ENCODE results near the gene NECTIN2. TPM values are rescaled to one million over a fixed set of nuclear protein-coding genes. Genes with fewer than 3 reads are reported as not detected.
"Not testable (repeated sequence)": the region's sequence is repeated elsewhere in the genome, so short reads cannot be mapped to it uniquely, and the experiment has no call there.

The NECTIN2 gene
- total and polyA plus RNA-seq, 2 experiments from 2014 or later: 193 to 307 TPM

GRCh38 chr19:44912854-44913253 lies 66.8 kb downstream of the NECTIN2 start:
- Histone ChIP-seq H3K27ac (no peak overlapping the region), H3K4me2 (no peak overlapping the region), H3K36me3 (replicated peaks; ENCODE audit: insufficient read depth, low read depth) (no peaks in the 10 kb centered on the region), H3K9me3 (ENCODE audit: low read depth) (no peaks in the 10 kb centered on the region), H3K4me3 (no peak overlapping the region), H3K27me3 (no peaks in the 10 kb centered on the region), H4K20me1 (ENCODE audit: insufficient read depth, poor library complexity, severe bottlenecking) (no peaks in the 10 kb centered on the region), H3K79me2 (no peaks in the 10 kb centered on the region), H2AFZ (no peak overlapping the region), H3K9me2 (replicated peaks; ENCODE audit: insufficient read depth) (no peaks in the 10 kb centered on the region), H3K4me1 (ENCODE audit: insufficient read depth) (peaks cover 18% of the 10 kb centered on the region)
- WGBS (ENCODE audit: low lambda C conversion rate, missing lambda C conversion rate): 73% methylated on average over 6 of the region's 6 CpGs
- DNase-seq (ENCODE audit: low spot score): no peak
- no peak for TF ChIP-seq CTCF (IDR thresholded peaks at IDR 0.05; ENCODE audit: poor library complexity)
- no peak for TF ChIP-seq EZH2phosphoT487 (IDR thresholded peaks at IDR 0.05; ENCODE audit: low read depth, severe bottlenecking, unreplicated experiment)
- no peak for TF ChIP-seq EZH2 (IDR thresholded peaks at IDR 0.05; ENCODE audit: borderline replicate concordance)

GRCh38 chr19:44913512-44914432 lies 67.7 kb downstream of the NECTIN2 start:
- H3K79me2 ChIP-seq; H3K9me3 ChIP-seq (ENCODE audit: low read depth); H3K4me3 ChIP-seq; H3K36me3 ChIP-seq (replicated peaks; ENCODE audit: insufficient read depth, low read depth); DNase-seq (ENCODE audit: low spot score); H2AFZ ChIP-seq; H3K9me2 ChIP-seq (replicated peaks; ENCODE audit: insufficient read depth); H4K20me1 ChIP-seq (ENCODE audit: insufficient read depth, poor library complexity, severe bottlenecking); H3K27me3 ChIP-seq: not testable (repeated sequence)
- Histone ChIP-seq H3K4me2 (peak overlapping the region; percentile 77), H3K4me1 (ENCODE audit: insufficient read depth) (peaks cover 18% of the 10 kb centered on the region), H3K27ac (peak overlapping the region; percentile 59)
- 51% methylated on average over 23 of the region's 23 CpGs for WGBS (ENCODE audit: low lambda C conversion rate, missing lambda C conversion rate)

- not testable (repeated sequence) for H3K36me3 ChIP-seq (replicated peaks; ENCODE audit: insufficient read depth, low read depth); H3K9me3 ChIP-seq (ENCODE audit: low read depth); H3K27me3 ChIP-seq; H3K9me2 ChIP-seq (replicated peaks; ENCODE audit: insufficient read depth); H3K79me2 ChIP-seq; H4K20me1 ChIP-seq (ENCODE audit: insufficient read depth, poor library complexity, severe bottlenecking)
- DNase-seq (ENCODE audit: low spot score): peak; percentile 93
- Histone ChIP-seq H2AFZ (peak within 1 kb of the TSS; percentile 14), H3K4me2 (peak within 1 kb of the TSS; percentile 77), H3K27ac (peak within 1 kb of the TSS; percentile 59), H3K4me3 (peak within 1 kb of the TSS; percentile 11), H3K4me1 (ENCODE audit: insufficient read depth) (peaks cover 18% of the 10 kb centered on the region)
- WGBS (ENCODE audit: low lambda C conversion rate, missing lambda C conversion rate): 8% methylated on average over 20 of the region's 28 CpGs
Measured at GRCh38 chr19:44914433-44915206, 68.5 kb downstream of the NECTIN2 start, which contains the start of gene APOC1. APOC1 (plus strand) TSS chr19:44914608; CDS start chr19:44914892, 284 bp downstream.

- Histone ChIP-seq H3K27me3 (no peaks in the 10 kb centered on the region), H4K20me1 (ENCODE audit: insufficient read depth, poor library complexity, severe bottlenecking) (no peaks in the 10 kb centered on the region), H3K27ac (peak overlapping the region; percentile 86), H3K36me3 (replicated peaks; ENCODE audit: insufficient read depth, low read depth) (no peaks in the 10 kb centered on the region), H3K9me2 (replicated peaks; ENCODE audit: insufficient read depth) (no peaks in the 10 kb centered on the region), H3K79me2 (no peaks in the 10 kb centered on the region), H2AFZ (no peak overlapping the region), H3K4me3 (no peak overlapping the region), H3K4me1 (ENCODE audit: insufficient read depth) (peaks cover 10% of the 10 kb centered on the region), H3K4me2 (no peak overlapping the region), H3K9me3 (ENCODE audit: low read depth) (no peaks in the 10 kb centered on the region)
- no peak for TF ChIP-seq EZH2 (IDR thresholded peaks at IDR 0.05; ENCODE audit: borderline replicate concordance)
- TF ChIP-seq CTCF (IDR thresholded peaks at IDR 0.05; ENCODE audit: poor library complexity): no peak
- no peak for TF ChIP-seq EZH2phosphoT487 (IDR thresholded peaks at IDR 0.05; ENCODE audit: low read depth, severe bottlenecking, unreplicated experiment)
- WGBS (ENCODE audit: low lambda C conversion rate, missing lambda C conversion rate): 71% methylated on average over 8 of the region's 8 CpGs
- DNase-seq (ENCODE audit: low spot score): no peak
Measured at GRCh38 chr19:44924243-44924725, 78.2 kb downstream of the NECTIN2 start.

All from hepatocyte (in vitro differentiated cells).